HEK293 (cell line): ENCODE measurements around the gene SLC6A6.

Experiments
- MYNN ChIP-seq: fragments of 450-650 bp; formaldehyde crosslinking; IDR thresholded peaks from 2 replicates; pipeline ENCODE4 v1.5.1; 2016; ENCODE audit warnings: missing biosample characterization, missing genetic modification characterization, borderline replicate concordance
- SP2 ChIP-seq: fragments of 450-650 bp; formaldehyde crosslinking; IDR thresholded peaks from 2 replicates; pipeline ENCODE4 v1.5.1; 2016; ENCODE audit warnings: missing biosample characterization, missing genetic modification characterization
- ZBTB48 ChIP-seq: fragments of 450-650 bp; formaldehyde crosslinking; IDR thresholded peaks from 2 replicates; pipeline ENCODE4 v1.5.1; 2016; ENCODE audit warnings: missing biosample characterization, missing genetic modification characterization
- ZIC2 ChIP-seq: fragments of 450-650 bp; formaldehyde crosslinking; IDR thresholded peaks from 2 replicates; pipeline ENCODE4 v1.5.1; 2016; ENCODE audit warnings: missing biosample characterization, missing genetic modification characterization
- ZNF19 ChIP-seq: fragments of 450-650 bp; formaldehyde crosslinking; IDR thresholded peaks from 2 replicates; pipeline ENCODE4; 2016; ENCODE audit warnings: missing biosample characterization, missing genetic modification characterization, low read depth
- ZNF211 ChIP-seq: fragments of 450-650 bp; formaldehyde crosslinking; IDR thresholded peaks from 2 replicates; pipeline ENCODE4 v1.5.1; 2016; ENCODE audit warnings: low read depth, missing biosample characterization, missing genetic modification characterization
- ZNF366 ChIP-seq: fragments of 450-650 bp; formaldehyde crosslinking; conservative IDR thresholded peaks from 2 replicates; pipeline ENCODE4 v1.5.1; 2016; ENCODE audit warnings: missing biosample characterization, missing genetic modification characterization
- ZNF473 ChIP-seq: fragments of 450-650 bp; formaldehyde crosslinking; IDR thresholded peaks from 2 replicates; pipeline ENCODE4 v1.5.1; 2017; ENCODE audit warnings: missing biosample characterization, missing genetic modification characterization
- ZNF48 ChIP-seq: fragments of 450-650 bp; formaldehyde crosslinking; IDR thresholded peaks from 2 replicates; pipeline ENCODE4 v1.5.1; 2016; ENCODE audit warnings: missing biosample characterization, missing genetic modification characterization
- ZNF501 ChIP-seq: fragments of 450-650 bp; formaldehyde crosslinking; IDR thresholded peaks from 2 replicates; pipeline ENCODE4 v1.5.1; 2016; ENCODE audit warnings: missing biosample characterization, missing genetic modification characterization
- ZNF521 ChIP-seq: fragments of 450-650 bp; formaldehyde crosslinking; IDR thresholded peaks from 2 replicates; pipeline ENCODE4 v1.5.1; 2017; ENCODE audit warnings: missing biosample characterization, mild to moderate bottlenecking, missing genetic modification characterization
- ZNF549 ChIP-seq: fragments of 450-650 bp; IDR thresholded peaks from 2 replicates; pipeline ENCODE4 v1.5.1; 2018; ENCODE audit warnings: missing biosample characterization, missing genetic modification characterization, mild to moderate bottlenecking, inconsistent platforms, moderate library complexity
- ZNF561 ChIP-seq: fragments of 450-650 bp; IDR thresholded peaks from 2 replicates; pipeline ENCODE4 v1.5.1; 2018; ENCODE audit warnings: missing biosample characterization, missing genetic modification characterization, borderline replicate concordance
- ZNF610 ChIP-seq: fragments of 450-650 bp; formaldehyde crosslinking; IDR thresholded peaks from 2 replicates; pipeline ENCODE4 v1.5.1; 2016; ENCODE audit warnings: missing biosample characterization, missing genetic modification characterization, borderline replicate concordance
- ZNF658 ChIP-seq: fragments of 450-650 bp; formaldehyde crosslinking; IDR thresholded peaks from 2 replicates; pipeline ENCODE4; 2016; ENCODE audit warnings: missing biosample characterization, missing genetic modification characterization
- ZNF677 ChIP-seq: fragments of 450-650 bp; IDR thresholded peaks from 2 replicates; pipeline ENCODE4 v1.5.0; 2018; ENCODE audit warnings: missing biosample characterization, mild to moderate bottlenecking, missing genetic modification characterization, moderate library complexity
- ZNF768 ChIP-seq: fragments of 450-650 bp; formaldehyde crosslinking; IDR thresholded peaks from 2 replicates; pipeline ENCODE4 v1.5.1; 2018; ENCODE audit warnings: missing biosample characterization, mild to moderate bottlenecking, missing genetic modification characterization
- ZNF837 ChIP-seq: fragments of 450-650 bp; formaldehyde crosslinking; IDR thresholded peaks from 2 replicates; pipeline ENCODE4 v1.5.1; 2016; ENCODE audit warnings: missing biosample characterization, missing genetic modification characterization
- ZSCAN23 ChIP-seq: fragments of 450-650 bp; formaldehyde crosslinking; IDR thresholded peaks from 2 replicates; pipeline ENCODE4 v1.5.1; 2016; ENCODE audit warnings: missing biosample characterization, missing genetic modification characterization
- TF ChIP-seq, protein P1 (sequence below): fragments of 450-650 bp; formaldehyde crosslinking; IDR thresholded peaks from 2 replicates; pipeline ENCODE4 v1.5.1; 2016; ENCODE audit warnings: missing biosample characterization, missing genetic modification characterization
- TF ChIP-seq, protein P2 (sequence below): fragments of 450-650 bp; formaldehyde crosslinking; IDR thresholded peaks from 2 replicates; pipeline ENCODE4 v1.5.1; 2016; ENCODE audit warnings: missing biosample characterization, missing genetic modification characterization
- TF ChIP-seq, protein P3 (sequence below): fragments of 450-650 bp; formaldehyde crosslinking; IDR thresholded peaks from 2 replicates; pipeline ENCODE4 v1.5.1; 2017; ENCODE audit warnings: missing biosample characterization, missing genetic modification characterization
- TF ChIP-seq, protein P4 (sequence below): fragments of 450-650 bp; formaldehyde crosslinking; IDR thresholded peaks from 2 replicates; pipeline ENCODE4 v1.5.1; 2016; ENCODE audit warnings: missing biosample characterization, missing genetic modification characterization
- TF ChIP-seq, protein P5 (sequence below): fragments of 450-650 bp; formaldehyde crosslinking; IDR thresholded peaks from 2 replicates; pipeline ENCODE4 v1.5.1; 2017; ENCODE audit warnings: missing biosample characterization, mild to moderate bottlenecking, missing genetic modification characterization, moderate library complexity
- TF ChIP-seq, protein P6 (sequence below): fragments of 450-650 bp; formaldehyde crosslinking; IDR thresholded peaks from 2 replicates; pipeline ENCODE4 v1.5.1; 2016; ENCODE audit warnings: missing biosample characterization, missing genetic modification characterization
- TF ChIP-seq, protein P7 (sequence below): fragments of 450-650 bp; IDR thresholded peaks from 2 replicates; pipeline ENCODE4 v1.5.1; 2018; ENCODE audit warnings: missing biosample characterization, mild to moderate bottlenecking, missing genetic modification characterization
- TF ChIP-seq, protein P8 (sequence below): fragments of 450-650 bp; formaldehyde crosslinking; IDR thresholded peaks from 2 replicates; pipeline ENCODE4 v1.5.1; 2016; ENCODE audit warnings: missing biosample characterization, missing genetic modification characterization

The SLC6A6 gene

DNA sequence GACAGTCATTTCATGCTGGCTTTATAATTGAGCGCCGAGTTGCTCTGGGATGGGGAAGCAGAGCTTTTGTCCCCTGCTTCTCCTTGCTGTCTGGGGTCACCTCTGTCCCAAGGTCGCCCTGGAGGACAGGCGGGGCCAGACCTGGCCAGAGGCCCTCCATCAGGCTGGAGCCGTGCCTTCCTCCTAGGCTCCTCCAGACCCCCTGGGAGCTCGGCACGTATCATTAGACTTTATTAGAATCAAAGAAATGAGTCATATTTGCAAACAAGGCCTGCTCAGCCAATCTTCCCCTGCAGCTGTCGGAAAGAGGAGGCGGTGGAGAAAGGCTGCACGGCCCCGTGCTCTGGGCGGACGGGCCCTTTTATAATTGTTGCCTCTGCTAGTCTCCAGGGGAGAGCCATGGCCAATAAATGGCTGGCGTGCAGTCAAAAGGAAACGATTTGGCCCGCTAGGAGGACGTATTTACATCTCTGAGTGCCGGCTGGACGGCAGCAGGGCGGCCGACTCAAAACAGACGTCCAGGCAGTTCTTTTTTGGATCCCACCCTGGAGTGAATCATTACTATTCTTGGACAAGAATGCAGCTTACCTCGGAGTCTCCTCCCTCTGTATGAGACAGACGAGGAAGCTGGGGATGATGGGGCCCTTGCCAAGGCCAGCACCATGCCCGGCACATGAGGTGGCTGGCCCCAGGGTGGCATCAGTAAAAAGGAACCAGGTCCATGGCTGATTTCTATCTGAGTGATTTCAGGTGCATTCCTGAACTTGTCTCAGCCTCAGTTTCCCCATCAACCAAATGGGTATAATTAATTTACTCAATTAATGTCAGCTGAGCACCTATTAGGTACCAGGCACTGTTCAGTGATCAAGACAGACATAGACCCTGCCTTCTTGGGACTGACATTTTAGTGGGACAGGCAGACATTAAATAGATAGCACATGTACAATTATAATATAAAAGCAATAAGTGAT, 50.6 kb downstream of the SLC6A6 start (continued):
- no peak; the same call in 1 of the 2 replicates for TF ChIP-seq ZNF610
- no peak for TF ChIP-seq ZNF19 (tag by site-specific recombination)
- TF ChIP-seq ZNF521 (tag by site-specific recombination) = no peak
- TF ChIP-seq ZNF501 (tag by site-specific recombination) = no peak
- no peak for TF ChIP-seq ZNF211 (tag by site-specific recombination)
- no peak for TF ChIP-seq ZNF549 (tag by site-specific recombination)
- TF ChIP-seq, protein P1, sequence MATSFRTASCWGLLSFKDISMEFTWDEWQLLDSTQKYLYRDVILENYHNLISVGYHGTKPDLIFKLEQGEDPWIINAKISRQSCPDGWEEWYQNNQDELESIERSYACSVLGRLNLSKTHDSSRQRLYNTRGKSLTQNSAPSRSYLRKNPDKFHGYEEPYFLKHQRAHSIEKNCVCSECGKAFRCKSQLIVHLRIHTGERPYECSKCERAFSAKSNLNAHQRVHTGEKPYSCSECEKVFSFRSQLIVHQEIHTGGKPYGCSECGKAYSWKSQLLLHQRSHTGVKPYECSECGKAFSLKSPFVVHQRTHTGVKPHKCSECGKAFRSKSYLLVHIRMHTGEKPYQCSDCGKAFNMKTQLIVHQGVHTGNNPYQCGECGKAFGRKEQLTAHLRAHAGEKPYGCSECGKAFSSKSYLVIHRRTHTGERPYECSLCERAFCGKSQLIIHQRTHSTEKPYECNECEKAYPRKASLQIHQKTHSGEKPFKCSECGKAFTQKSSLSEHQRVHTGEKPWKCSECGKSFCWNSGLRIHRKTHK (tag by site-specific recombination) = no peak
- peak; percentile 66 for TF ChIP-seq ZNF366
- no peak for TF ChIP-seq ZNF48 (tag by site-specific recombination)
- peak; percentile 82 for TF ChIP-seq ZNF561
- peak; percentile 65; the same call in 1 of the 2 replicates for TF ChIP-seq ZSCAN23
- no peak for TF ChIP-seq MYNN
- TF ChIP-seq SP2 (tag by site-specific recombination) = peak; percentile 66
- TF ChIP-seq, protein P2, sequence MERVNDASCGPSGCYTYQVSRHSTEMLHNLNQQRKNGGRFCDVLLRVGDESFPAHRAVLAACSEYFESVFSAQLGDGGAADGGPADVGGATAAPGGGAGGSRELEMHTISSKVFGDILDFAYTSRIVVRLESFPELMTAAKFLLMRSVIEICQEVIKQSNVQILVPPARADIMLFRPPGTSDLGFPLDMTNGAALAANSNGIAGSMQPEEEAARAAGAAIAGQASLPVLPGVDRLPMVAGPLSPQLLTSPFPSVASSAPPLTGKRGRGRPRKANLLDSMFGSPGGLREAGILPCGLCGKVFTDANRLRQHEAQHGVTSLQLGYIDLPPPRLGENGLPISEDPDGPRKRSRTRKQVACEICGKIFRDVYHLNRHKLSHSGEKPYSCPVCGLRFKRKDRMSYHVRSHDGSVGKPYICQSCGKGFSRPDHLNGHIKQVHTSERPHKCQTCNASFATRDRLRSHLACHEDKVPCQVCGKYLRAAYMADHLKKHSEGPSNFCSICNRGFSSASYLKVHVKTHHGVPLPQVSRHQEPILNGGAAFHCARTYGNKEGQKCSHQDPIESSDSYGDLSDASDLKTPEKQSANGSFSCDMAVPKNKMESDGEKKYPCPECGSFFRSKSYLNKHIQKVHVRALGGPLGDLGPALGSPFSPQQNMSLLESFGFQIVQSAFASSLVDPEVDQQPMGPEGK (tag by site-specific recombination) = peak; percentile 61
- no peak for TF ChIP-seq ZNF837 (tag by site-specific recombination)
- TF ChIP-seq, protein P3, sequence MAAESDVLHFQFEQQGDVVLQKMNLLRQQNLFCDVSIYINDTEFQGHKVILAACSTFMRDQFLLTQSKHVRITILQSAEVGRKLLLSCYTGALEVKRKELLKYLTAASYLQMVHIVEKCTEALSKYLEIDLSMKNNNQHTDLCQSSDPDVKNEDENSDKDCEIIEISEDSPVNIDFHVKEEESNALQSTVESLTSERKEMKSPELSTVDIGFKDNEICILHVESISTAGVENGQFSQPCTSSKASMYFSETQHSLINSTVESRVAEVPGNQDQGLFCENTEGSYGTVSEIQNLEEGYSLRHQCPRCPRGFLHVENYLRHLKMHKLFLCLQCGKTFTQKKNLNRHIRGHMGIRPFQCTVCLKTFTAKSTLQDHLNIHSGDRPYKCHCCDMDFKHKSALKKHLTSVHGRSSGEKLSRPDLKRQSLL = no peak
- peak; percentile 89 for TF ChIP-seq ZIC2 (tag by site-specific recombination)
- TF ChIP-seq ZNF768 (tag by site-specific recombination) = no peak
- TF ChIP-seq ZNF473 (tag by site-specific recombination) = no peak
- TF ChIP-seq, protein P4, sequence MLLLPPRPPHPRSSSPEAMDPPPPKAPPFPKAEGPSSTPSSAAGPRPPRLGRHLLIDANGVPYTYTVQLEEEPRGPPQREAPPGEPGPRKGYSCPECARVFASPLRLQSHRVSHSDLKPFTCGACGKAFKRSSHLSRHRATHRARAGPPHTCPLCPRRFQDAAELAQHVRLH (tag by site-specific recombination) = no peak
- TF ChIP-seq, protein P5, sequence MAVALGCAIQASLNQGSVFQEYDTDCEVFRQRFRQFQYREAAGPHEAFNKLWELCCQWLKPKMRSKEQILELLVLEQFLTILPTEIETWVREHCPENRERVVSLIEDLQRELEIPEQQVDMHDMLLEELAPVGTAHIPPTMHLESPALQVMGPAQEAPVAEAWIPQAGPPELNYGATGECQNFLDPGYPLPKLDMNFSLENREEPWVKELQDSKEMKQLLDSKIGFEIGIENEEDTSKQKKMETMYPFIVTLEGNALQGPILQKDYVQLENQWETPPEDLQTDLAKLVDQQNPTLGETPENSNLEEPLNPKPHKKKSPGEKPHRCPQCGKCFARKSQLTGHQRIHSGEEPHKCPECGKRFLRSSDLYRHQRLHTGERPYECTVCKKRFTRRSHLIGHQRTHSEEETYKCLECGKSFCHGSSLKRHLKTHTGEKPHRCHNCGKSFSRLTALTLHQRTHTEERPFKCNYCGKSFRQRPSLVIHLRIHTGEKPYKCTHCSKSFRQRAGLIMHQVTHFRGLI (tag by site-specific recombination) = peak; percentile 58; the same call in 1 of the 2 replicates
- TF ChIP-seq ZNF677 = 0 out of 2 replicates have a peak, but pooled peaks have one; percentile 2
- TF ChIP-seq, protein P6, sequence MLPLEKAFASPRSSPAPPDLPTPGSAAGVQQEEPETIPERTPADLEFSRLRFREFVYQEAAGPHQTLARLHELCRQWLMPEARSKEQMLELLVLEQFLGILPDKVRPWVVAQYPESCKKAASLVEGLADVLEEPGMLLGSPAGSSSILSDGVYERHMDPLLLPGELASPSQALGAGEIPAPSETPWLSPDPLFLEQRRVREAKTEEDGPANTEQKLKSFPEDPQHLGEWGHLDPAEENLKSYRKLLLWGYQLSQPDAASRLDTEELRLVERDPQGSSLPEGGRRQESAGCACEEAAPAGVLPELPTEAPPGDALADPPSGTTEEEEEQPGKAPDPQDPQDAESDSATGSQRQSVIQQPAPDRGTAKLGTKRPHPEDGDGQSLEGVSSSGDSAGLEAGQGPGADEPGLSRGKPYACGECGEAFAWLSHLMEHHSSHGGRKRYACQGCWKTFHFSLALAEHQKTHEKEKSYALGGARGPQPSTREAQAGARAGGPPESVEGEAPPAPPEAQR = no peak
- TF ChIP-seq, protein P7, sequence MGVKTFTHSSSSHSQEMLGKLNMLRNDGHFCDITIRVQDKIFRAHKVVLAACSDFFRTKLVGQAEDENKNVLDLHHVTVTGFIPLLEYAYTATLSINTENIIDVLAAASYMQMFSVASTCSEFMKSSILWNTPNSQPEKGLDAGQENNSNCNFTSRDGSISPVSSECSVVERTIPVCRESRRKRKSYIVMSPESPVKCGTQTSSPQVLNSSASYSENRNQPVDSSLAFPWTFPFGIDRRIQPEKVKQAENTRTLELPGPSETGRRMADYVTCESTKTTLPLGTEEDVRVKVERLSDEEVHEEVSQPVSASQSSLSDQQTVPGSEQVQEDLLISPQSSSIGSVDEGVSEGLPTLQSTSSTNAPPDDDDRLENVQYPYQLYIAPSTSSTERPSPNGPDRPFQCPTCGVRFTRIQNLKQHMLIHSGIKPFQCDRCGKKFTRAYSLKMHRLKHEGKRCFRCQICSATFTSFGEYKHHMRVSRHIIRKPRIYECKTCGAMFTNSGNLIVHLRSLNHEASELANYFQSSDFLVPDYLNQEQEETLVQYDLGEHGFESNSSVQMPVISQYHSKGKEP (tag by site-specific recombination) = no peak; the same call in 1 of the 2 replicates
- TF ChIP-seq, protein P8, sequence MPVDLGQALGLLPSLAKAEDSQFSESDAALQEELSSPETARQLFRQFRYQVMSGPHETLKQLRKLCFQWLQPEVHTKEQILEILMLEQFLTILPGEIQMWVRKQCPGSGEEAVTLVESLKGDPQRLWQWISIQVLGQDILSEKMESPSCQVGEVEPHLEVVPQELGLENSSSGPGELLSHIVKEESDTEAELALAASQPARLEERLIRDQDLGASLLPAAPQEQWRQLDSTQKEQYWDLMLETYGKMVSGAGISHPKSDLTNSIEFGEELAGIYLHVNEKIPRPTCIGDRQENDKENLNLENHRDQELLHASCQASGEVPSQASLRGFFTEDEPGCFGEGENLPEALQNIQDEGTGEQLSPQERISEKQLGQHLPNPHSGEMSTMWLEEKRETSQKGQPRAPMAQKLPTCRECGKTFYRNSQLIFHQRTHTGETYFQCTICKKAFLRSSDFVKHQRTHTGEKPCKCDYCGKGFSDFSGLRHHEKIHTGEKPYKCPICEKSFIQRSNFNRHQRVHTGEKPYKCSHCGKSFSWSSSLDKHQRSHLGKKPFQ (tag by site-specific recombination) = peak; percentile 59; the same call in 1 of the 2 replicates
- 0 out of 2 replicates have a peak, but pooled peaks have one; percentile 37 for TF ChIP-seq ZBTB48 (tag by site-specific recombination)
- no peak for TF ChIP-seq ZNF658
